Retinal pigment epithelial cell (primary cell): ENCODE results near the gene CUL1.

Experiments used
- DNase-seq: peaks from one replicate; pipeline ENCODE4 v3.0.0-alpha.2; 2010; ENCODE audit warnings: low read depth
- H3K4me3 ChIP-seq: 2 replicates; pipeline ENCODE4 v1.5.1; 2011; ENCODE audit warnings: mild to moderate bottlenecking, low read length, control low read depth, moderate library complexity
- CTCF ChIP-seq: conservative IDR thresholded peaks from 2 replicates; pipeline ENCODE4 v1.5.1; 2011; ENCODE audit warnings: low read depth, low read length, control low read depth, inconsistent platforms

CUL1 gene

GRCh38 chr7:148802101-148802493 is 103.4 kb downstream of the CUL1 start:
- no peak for TF ChIP-seq CTCF
- no peak overlapping the region for H3K4me3 ChIP-seq
- DNase-seq: no peak

GRCh38 chr7:148803094-148803493 is 104.4 kb downstream of the CUL1 start:
- TF ChIP-seq CTCF: no peak
- no peak overlapping the region for H3K4me3 ChIP-seq
- no peak for DNase-seq

DNA sequence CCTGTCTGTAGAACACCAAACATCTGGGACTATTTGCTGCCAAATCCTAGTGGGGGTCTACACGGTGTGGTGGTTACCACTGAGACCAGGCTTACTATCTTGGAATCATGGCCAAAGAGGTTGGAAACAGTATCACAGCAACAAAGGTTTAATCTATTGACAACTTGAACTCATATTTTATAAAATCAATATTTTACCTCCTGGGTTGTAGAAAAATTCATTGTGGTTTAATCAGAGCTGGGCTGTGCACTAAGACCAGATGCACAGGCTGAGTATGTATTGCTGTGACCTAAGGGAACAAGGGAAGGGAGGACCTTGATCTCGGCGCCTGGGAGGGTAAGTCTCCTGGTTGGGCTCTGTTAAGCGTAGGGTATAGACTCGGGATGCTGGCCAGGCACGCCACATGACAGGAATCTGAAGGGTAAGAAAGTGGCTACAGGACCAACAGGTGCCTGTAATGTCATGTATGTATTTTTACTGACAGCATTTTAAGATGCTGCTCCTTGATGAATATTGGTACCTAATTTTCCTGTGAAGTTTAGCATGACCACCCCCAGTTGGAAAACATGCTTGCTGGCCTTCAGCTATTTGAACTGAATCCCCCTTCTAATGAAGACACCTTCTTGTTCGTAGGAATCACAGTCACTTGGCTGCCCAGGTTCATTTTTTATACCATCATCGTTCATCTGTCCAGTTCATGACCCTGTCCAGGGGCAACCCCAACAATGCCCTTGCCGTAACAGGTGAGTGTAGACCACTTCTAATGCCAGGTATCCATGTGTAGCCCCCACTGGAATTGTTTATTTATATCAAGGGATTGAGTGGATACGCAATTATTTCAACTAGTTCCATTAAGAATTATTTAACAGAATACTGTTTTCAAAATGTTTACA is 105.9 kb downstream of the CUL1 start:
- DNase-seq: no peak
- TF ChIP-seq CTCF: no peak
- H3K4me3 ChIP-seq: no peak overlapping the region

- no peak for TF ChIP-seq CTCF
- H3K4me3 ChIP-seq: no peak overlapping the region
- no peak for DNase-seq
Measured at GRCh38 chr7:148806187-148806586, 107.5 kb downstream of the CUL1 start.

- no peak overlapping the region for H3K4me3 ChIP-seq
- DNase-seq: no peak
- no peak for TF ChIP-seq CTCF
Measured at GRCh38 chr7:148807436-148807835, 108.7 kb downstream of the CUL1 start.

- DNase-seq: no peak
- TF ChIP-seq CTCF: no peak
Measured at GRCh38 chr7:148809856-148810255, 111.2 kb downstream of the CUL1 start.

DNA sequence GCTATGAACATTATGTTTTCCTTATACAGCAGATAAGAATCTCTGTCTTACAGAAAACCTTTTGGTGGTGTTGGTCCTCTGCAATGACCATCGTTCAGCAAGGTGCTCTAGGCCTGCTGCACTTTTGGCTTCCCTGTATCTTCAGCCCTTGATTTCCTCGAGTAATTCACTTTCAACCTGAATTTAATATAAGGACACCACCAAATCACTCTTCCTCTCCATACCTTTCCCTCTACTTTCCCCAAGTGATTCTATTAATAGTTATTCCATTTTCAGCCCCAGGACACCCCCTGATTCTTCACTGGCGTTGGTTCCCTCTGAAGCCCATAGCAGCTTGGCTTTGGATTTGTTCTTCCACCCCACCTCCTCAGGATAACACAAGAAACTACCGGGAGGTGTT is 113.2 kb downstream of the CUL1 start:
- no peak for TF ChIP-seq CTCF
- no peak for DNase-seq
- no peak overlapping the region for H3K4me3 ChIP-seq

More at GRCh38 chr7:148809856-148810255, 111.2 kb downstream of the CUL1 start:
- no peak overlapping the region for H3K4me3 ChIP-seq
